Measurements from ENCODE around the gene TIMM22.

DNA sequence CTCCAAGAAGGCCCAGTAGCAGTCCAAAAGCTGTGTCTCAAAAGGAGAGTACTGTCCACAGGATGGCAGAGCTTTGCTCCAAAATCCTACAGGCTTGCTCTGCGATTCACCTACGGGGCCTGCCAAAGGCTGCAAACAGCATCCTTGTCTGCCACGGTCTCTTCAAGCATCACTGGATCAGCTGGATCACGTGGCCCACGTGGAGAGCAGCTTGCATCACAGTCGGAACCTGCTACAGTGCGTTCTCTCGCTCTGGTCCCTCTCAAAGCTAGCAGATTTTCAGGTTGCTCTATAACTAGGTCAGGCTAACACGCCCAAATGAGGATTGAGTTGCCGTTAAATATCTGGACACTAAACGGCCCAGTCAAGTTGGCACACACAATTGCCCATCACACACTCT is 8.4 kb upstream of the TIMM22 start:
- TF ChIP-seq POLR2AphosphoS5 (IDR thresholded peaks at IDR 0.05) (no peak), CTCF (IDR thresholded peaks at IDR 0.05) (no peak), POLR2A (IDR thresholded peaks at IDR 0.05) (no peak), EP300 (IDR thresholded peaks at IDR 0.05) (no peak)

All from stomach (tissue), 4 donors.